Activated CD4-positive, alpha-beta T cell treated with anti-CD3 and anti-CD28 coated beads, Interleukin-2, amount 50 U/mL, for 1 hour (primary cell): Measurements from ENCODE around the gene CES2.

ENCODE experiments used
- DNase-seq: peaks from one replicate; pipeline ENCODE4 v3.0.0-alpha.2; 2020

Gene CES2

GRCh38 chr16:66902648-66903543 is 32.4 kb upstream of the CES2 start:
- no peak for DNase-seq

GRCh38 chr16:66903544-66904427 is 31.5 kb upstream of the CES2 start:
- no peak for DNase-seq

- DNase-seq = no peak
These were observed 30.9 kb upstream of the CES2 start for GRCh38 chr16:66904428-66904845.

- no peak for DNase-seq
These were observed 30.3 kb upstream of the CES2 start for GRCh38 chr16:66904846-66905632.

- DNase-seq = peak; percentile 30
These were observed 29.4 kb upstream of the CES2 start for GRCh38 chr16:66905633-66906539.

- DNase-seq = no peak
These were observed 28.1 kb upstream of the CES2 start for GRCh38 chr16:66906916-66907836.

- no peak for DNase-seq
These were observed 27.2 kb upstream of the CES2 start for GRCh38 chr16:66908116-66908515.

GRCh38 chr16:66908762-66909559 is 26.4 kb upstream of the CES2 start:
- DNase-seq = no peak

- DNase-seq = no peak
These were observed 25.0 kb upstream of the CES2 start for GRCh38 chr16:66910175-66910940.

GRCh38 chr16:66911112-66911511 is 24.2 kb upstream of the CES2 start:
- no peak for DNase-seq

- DNase-seq = no peak
These were observed 23.5 kb upstream of the CES2 start for GRCh38 chr16:66911801-66912200.

- no peak for DNase-seq
These were observed 22.2 kb upstream of the CES2 start for GRCh38 chr16:66913081-66913480.

GRCh38 chr16:66913711-66914110 is 21.6 kb upstream of the CES2 start:
- DNase-seq = no peak

GRCh38 chr16:66914541-66914940 is 20.8 kb upstream of the CES2 start:
- DNase-seq = no peak

- DNase-seq = no peak
These were observed 20.3 kb upstream of the CES2 start for GRCh38 chr16:66915041-66915440.

GRCh38 chr16:66916518-66916917 is 18.8 kb upstream of the CES2 start:
- no peak for DNase-seq

- DNase-seq = no peak
These were observed 17.6 kb upstream of the CES2 start for GRCh38 chr16:66917741-66918140.

- DNase-seq = no peak
These were observed 17.0 kb upstream of the CES2 start for GRCh38 chr16:66918355-66918754.
